PFSK-1 (cell line): ENCODE measurements around the gene STX10.

ENCODE experiments used
- FOXP2 ChIP-seq: optimal IDR thresholded peaks from 2 replicates; pipeline ENCODE3; 2011; ENCODE audit warnings: borderline replicate concordance, control low read depth, inconsistent platforms; ENCODE audit not compliant: insufficient read depth; ENCODE audit errors: extremely low read length, extremely low read depth
- POLR2AphosphoS5 ChIP-seq: IDR thresholded peaks from 2 replicates; pipeline ENCODE4 v1.6.1; 2012; ENCODE audit warnings: low read depth, mild to moderate bottlenecking, control low read depth, low read length, moderate library complexity
- REST ChIP-seq, 2 experiments: IDR thresholded peaks; 2 replicates each; pipeline versions ENCODE4 v1.6.1 to v1.8.0; 2011 to 2012; ENCODE audit warnings: low read depth in 2 of 2, low read length in 2 of 2, control low read depth in 1 of 2, inconsistent platforms in 1 of 2, mild to moderate bottlenecking in 1 of 2, moderate library complexity in 1 of 2; ENCODE audit not compliant: insufficient read depth in 1 of 2
- SIN3A ChIP-seq: IDR thresholded peaks from 2 replicates; pipeline ENCODE4 v1.6.1; 2012; ENCODE audit warnings: mild to moderate bottlenecking, low read length, moderate library complexity, borderline replicate concordance; ENCODE audit not compliant: insufficient read depth
- TAF1 ChIP-seq: IDR thresholded peaks from 2 replicates; pipeline ENCODE4 v1.6.1; 2012; ENCODE audit warnings: low read length, control low read depth, borderline replicate concordance; ENCODE audit not compliant: insufficient read depth

Gene STX10

DNA sequence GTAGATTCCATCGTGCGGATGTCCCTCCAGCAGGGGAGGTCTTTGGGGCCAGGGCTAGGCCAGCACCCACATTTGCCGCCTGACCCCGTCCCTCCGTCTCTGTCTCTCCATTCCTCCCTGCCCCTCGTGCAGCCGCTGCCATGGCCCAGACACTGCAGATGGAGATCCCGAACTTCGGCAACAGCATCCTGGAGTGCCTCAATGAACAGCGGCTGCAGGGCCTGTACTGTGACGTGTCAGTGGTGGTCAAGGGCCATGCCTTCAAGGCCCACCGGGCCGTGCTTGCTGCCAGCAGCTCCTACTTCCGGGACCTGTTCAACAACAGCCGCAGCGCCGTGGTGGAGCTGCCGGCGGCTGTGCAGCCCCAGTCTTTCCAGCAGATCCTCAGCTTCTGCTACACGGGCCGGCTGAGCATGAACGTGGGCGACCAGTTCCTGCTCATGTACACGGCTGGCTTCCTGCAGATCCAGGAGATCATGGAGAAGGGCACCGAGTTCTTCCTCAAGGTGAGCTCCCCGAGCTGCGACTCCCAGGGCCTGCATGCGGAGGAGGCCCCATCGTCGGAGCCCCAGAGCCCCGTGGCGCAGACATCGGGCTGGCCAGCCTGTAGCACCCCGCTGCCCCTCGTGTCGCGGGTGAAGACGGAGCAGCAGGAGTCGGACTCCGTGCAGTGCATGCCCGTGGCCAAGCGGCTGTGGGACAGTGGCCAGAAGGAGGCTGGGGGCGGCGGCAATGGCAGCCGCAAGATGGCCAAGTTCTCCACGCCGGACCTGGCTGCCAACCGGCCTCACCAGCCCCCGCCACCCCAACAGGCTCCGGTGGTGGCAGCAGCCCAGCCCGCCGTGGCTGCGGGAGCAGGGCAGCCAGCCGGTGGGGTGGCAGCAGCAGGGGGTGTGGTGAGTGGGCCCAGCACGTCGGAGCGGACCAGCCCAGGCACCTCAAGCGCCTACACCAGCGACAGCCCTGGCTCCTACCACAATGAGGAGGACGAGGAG lies 14.8 kb downstream of the STX10 start:
- no peak for TF ChIP-seq POLR2AphosphoS5
- TF ChIP-seq TAF1: no peak
- TF ChIP-seq SIN3A: no peak
- TF ChIP-seq FOXP2: no peak

GRCh38 chr19:13134626-13135025 lies 15.5 kb downstream of the STX10 start:
- TF ChIP-seq TAF1: no peak
- TF ChIP-seq FOXP2: no peak
- no peak for TF ChIP-seq POLR2AphosphoS5
- TF ChIP-seq SIN3A: no peak
- TF ChIP-seq REST (IDR thresholded peaks at IDR 0.05; ENCODE audit: insufficient read depth in 1 of 2, low read depth in 2 of 2, low read length in 2 of 2): no peak

DNA sequence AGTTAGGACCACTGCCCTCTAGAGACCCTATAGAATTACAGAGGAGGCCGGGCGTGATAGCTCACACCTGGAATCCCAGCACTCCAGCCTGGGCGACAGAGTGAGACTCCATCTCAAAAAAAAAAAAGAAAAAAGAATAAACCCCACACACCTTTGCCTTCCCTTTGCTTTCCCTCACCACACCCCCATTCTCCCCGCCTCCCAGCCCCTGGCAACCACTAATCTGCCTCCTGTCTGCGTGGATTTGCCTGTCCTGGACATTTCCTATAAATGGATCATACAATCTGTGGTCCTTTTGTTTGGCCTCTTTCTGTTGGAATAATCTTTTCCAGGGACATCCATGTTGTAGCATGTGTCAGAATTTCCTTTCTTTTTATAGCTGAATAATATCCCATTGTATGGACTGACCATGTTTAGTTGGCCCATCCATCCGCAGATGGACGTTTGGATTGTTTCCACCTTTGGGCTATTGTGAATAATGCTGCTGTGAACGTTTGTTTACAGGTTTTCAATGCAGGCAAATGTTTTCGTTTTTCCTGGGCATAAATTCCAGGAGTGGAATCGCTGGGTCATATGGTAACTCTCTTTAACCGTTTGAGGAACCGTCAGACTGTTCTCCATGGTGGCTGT lies 16.8 kb downstream of the STX10 start:
- TF ChIP-seq FOXP2 (no peak), REST (IDR thresholded peaks at IDR 0.05; ENCODE audit: insufficient read depth in 1 of 2, low read depth in 2 of 2, low read length in 2 of 2) (no peak), POLR2AphosphoS5 (no peak), TAF1 (no peak), SIN3A (no peak)

- TF ChIP-seq FOXP2 (no peak), TAF1 (no peak), POLR2AphosphoS5 (no peak), SIN3A (no peak), REST (IDR thresholded peaks at IDR 0.05; ENCODE audit: insufficient read depth in 1 of 2, low read depth in 2 of 2, low read length in 2 of 2) (no peak)
These were observed 17.5 kb downstream of the STX10 start for GRCh38 chr19:13132471-13133180.

- no peak for TF ChIP-seq FOXP2
These were observed 19.2 kb downstream of the STX10 start for GRCh38 chr19:13130886-13131490.

- TF ChIP-seq TAF1 (no peak), POLR2AphosphoS5 (no peak), REST (IDR thresholded peaks at IDR 0.05; ENCODE audit: insufficient read depth in 1 of 2, low read depth in 2 of 2, low read length in 2 of 2) (no peak), SIN3A (no peak), FOXP2 (no peak)
These were observed 20.8 kb downstream of the STX10 start for GRCh38 chr19:13129384-13129783.
